Measurements from ENCODE around the gene SPINK7. TPM values are rescaled to one million over a fixed set of nuclear protein-coding genes. Genes with fewer than 3 reads are reported as not detected.

Gene SPINK7
- total RNA-seq, 1 experiment from 2014 or later = not detected

DNA sequence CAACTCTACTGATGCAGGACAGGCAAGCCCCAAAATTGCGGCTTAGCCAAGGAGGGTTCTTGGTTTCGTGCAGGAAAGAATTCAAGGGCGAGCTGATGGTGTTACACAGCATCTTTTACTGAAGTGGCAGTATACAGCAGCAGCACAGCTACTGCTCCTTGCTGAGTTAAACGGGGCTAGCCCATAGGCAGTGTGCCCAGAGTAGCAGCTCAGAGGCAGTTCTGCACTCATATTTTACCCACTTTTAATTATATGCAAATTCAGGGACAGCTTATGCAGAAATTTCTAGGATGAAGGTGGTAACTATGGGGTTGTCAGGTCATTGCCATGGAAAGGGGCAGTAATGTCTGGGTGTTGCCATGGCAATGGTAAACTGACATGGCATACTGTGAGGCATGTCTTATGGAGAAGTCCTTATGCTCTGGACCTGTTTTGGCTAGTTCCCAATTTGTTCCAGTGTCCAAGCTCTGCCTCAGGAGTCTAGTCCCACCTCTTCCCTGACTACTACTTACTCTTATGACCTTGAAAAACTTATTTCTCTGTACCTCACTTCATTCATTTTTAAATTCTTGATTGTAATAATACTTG is 21.1 kb downstream of the SPINK7 start:
- CTCF ChIA-PET = no interaction called here
- Histone ChIP-seq H3K4me1 (replicated peaks; ENCODE audit: insufficient read depth) (peaks cover 10% of the 10 kb centered on the region; the same call in 1 of the 2 replicates), H3F3A (ENCODE audit: insufficient read depth, low read depth) (no peaks in the 10 kb centered on the region), H3K9me3 (ENCODE audit: insufficient read depth, low read depth) (no peaks in the 10 kb centered on the region; the same call in 1 of the 2 replicates), H3K9me2 (ENCODE audit: insufficient read depth) (no peaks in the 10 kb centered on the region), H3K36me3 (ENCODE audit: low read depth) (no peaks in the 10 kb centered on the region), H3K27ac (no peak overlapping the region), H3K27me3 (ENCODE audit: insufficient read depth, low read depth) (no peaks in the 10 kb centered on the region), H3K4me3 (no peak overlapping the region), H3K4me2 (no peak overlapping the region), H3K79me2 (ENCODE audit: low read depth) (no peaks in the 10 kb centered on the region), H2AFZ (no peak overlapping the region), H4K20me1 (ENCODE audit: insufficient read depth) (no peaks in the 10 kb centered on the region)
- no TSS peak for BruUV-seq (replicated peaks)
- intact Hi-C loops (cut with micrococcal nuclease; ENCODE audit: unreplicated experiment) = no loop called here
- DNase-seq = no peak
- POLR2A ChIA-PET (ENCODE audit: unreplicated experiment) = no interaction called here
- TF ChIP-seq, protein P1, sequence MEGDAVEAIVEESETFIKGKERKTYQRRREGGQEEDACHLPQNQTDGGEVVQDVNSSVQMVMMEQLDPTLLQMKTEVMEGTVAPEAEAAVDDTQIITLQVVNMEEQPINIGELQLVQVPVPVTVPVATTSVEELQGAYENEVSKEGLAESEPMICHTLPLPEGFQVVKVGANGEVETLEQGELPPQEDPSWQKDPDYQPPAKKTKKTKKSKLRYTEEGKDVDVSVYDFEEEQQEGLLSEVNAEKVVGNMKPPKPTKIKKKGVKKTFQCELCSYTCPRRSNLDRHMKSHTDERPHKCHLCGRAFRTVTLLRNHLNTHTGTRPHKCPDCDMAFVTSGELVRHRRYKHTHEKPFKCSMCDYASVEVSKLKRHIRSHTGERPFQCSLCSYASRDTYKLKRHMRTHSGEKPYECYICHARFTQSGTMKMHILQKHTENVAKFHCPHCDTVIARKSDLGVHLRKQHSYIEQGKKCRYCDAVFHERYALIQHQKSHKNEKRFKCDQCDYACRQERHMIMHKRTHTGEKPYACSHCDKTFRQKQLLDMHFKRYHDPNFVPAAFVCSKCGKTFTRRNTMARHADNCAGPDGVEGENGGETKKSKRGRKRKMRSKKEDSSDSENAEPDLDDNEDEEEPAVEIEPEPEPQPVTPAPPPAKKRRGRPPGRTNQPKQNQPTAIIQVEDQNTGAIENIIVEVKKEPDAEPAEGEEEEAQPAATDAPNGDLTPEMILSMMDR (conservative IDR thresholded peaks at IDR 0.05) = no peak
- TF ChIP-seq EZH2 (IDR thresholded peaks at IDR 0.05; ENCODE audit: low read depth) = no peak

DNA sequence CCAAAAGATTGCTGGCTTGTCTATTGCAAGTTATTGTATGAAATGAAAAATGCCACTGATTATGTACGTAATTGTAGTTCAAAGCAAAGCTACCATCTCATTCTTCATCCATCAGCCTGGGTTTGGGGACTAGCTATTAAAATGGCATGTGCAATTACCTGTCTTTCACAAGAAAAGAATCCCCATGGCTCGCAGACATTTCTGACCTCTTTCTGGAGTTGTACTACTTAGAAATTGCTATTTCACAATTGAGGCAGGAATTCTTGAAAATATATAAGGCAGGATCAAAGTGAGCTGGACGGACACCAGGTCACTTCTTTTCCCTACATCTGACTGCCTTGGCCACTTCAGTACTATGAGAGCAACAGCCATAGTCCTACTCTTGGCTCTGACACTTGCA is 23.0 kb downstream of the SPINK7 start, which contains the start of gene SPINK9:
Gene SPINK9, plus strand, starts transcription at position 301 of the 400 bp plus-strand sequence. Its CDS starts 55 bp downstream, at position 356.
- Histone ChIP-seq H3K9me2 (ENCODE audit: insufficient read depth) (no peaks in the 10 kb centered on the region), H3K79me2 (ENCODE audit: low read depth) (no peaks in the 10 kb centered on the region), H3K4me1 (replicated peaks; ENCODE audit: insufficient read depth) (peaks cover 10% of the 10 kb centered on the region; the same call in 1 of the 2 replicates), H3F3A (ENCODE audit: insufficient read depth, low read depth) (no peaks in the 10 kb centered on the region), H3K4me3 (no peak within 1 kb of the TSS), H3K27me3 (ENCODE audit: insufficient read depth, low read depth) (no peaks in the 10 kb centered on the region), H4K20me1 (ENCODE audit: insufficient read depth) (no peaks in the 10 kb centered on the region), H2AFZ (no peak within 1 kb of the TSS), H3K4me2 (no peak within 1 kb of the TSS), H3K27ac (peak within 1 kb of the TSS; percentile 28), H3K36me3 (ENCODE audit: low read depth) (no peaks in the 10 kb centered on the region), H3K9me3 (ENCODE audit: insufficient read depth, low read depth) (no peaks in the 10 kb centered on the region; the same call in 1 of the 2 replicates)
- ChIA-PET CTCF (no interaction called here), POLR2A (ENCODE audit: unreplicated experiment) (no interaction called here)
- TF ChIP-seq, protein P1 (conservative IDR thresholded peaks at IDR 0.05) = no peak
- no peak for TF ChIP-seq EZH2 (IDR thresholded peaks at IDR 0.05; ENCODE audit: low read depth)
- BruUV-seq (replicated peaks) = no TSS peak
- intact Hi-C loops (cut with micrococcal nuclease; ENCODE audit: unreplicated experiment) = no loop called here
- no peak for DNase-seq

DNA sequence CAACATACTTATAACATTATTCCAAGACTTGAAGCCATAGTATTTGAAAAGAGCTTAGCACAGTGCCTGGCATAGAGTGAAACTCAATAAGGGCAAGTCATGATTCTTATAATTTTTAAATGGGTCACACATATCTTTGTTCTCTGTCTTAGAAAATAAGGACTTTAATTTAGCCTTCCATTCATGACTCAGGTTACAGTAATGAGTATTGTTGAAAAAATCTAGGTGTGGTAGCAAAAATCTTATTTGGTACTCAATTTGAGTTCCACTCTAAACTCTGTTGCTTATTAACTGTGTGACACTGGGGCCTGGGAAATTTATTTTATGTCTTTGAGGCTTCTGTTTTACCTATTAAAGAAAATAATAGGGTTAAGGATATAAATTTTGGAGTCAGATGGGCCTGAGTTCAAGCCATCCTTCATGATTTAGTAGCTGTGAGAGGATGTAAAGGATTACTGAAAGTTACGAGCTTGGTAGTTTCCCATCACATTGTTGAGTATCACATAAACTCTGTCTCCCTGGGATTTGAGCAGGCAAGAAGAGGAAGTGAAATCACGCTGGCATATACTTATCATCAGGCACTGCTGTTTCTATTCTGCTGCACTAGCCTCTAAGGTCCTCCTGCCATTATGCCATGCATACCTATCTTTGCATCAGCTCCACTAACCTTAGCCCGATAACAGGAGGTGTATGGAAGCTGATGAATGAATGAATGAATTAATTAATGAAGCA is 24.6 kb downstream of the SPINK7 start:
- Histone ChIP-seq H2AFZ (no peak overlapping the region; the same call in 1 of the 2 replicates), H3F3A (ENCODE audit: insufficient read depth, low read depth) (peaks cover 1% of the 10 kb centered on the region; the same call in 1 of the 2 replicates), H3K27ac (peak overlapping the region; percentile 28), H3K27me3 (ENCODE audit: insufficient read depth, low read depth) (no peaks in the 10 kb centered on the region), H3K9me3 (ENCODE audit: insufficient read depth, low read depth) (no peaks in the 10 kb centered on the region; the same call in 1 of the 2 replicates), H3K36me3 (ENCODE audit: low read depth) (no peaks in the 10 kb centered on the region), H3K4me3 (no peak overlapping the region), H3K9me2 (ENCODE audit: insufficient read depth) (no peaks in the 10 kb centered on the region), H3K79me2 (ENCODE audit: low read depth) (no peaks in the 10 kb centered on the region), H3K4me2 (peak overlapping the region; percentile 34; the same call in 1 of the 2 replicates), H4K20me1 (ENCODE audit: insufficient read depth) (no peaks in the 10 kb centered on the region), H3K4me1 (replicated peaks; ENCODE audit: insufficient read depth) (peaks cover 13% of the 10 kb centered on the region)
- DNase-seq = no peak
- CTCF ChIA-PET = no interaction called here
- intact Hi-C loops (cut with micrococcal nuclease; ENCODE audit: unreplicated experiment) = no loop called here
- POLR2A ChIA-PET (ENCODE audit: unreplicated experiment) = interaction anchor here (0.7 kb wide), 1 partner anchor 562 kb away, joined by 6 read pairs; no protein-coding TSS in a partner anchor
- TF ChIP-seq, protein P1 (conservative IDR thresholded peaks at IDR 0.05) = no peak
- no peak for TF ChIP-seq EZH2 (IDR thresholded peaks at IDR 0.05; ENCODE audit: low read depth)
- no TSS peak for BruUV-seq (replicated peaks)
